Colon (tissue), 2 donors: ENCODE measurements around the gene C11orf91.
"Not testable (repeated sequence)": the region's sequence is repeated elsewhere in the genome, so short reads cannot be mapped to it uniquely, and the experiment has no call there.

Experiments used
- FAIRE-seq: peaks from 2 replicates; lab custom pipeline; 2012; peaks lifted over from hg19 to GRCh38; lab: Jason Lieb, UNC
- donor health status: control.
- donor health status: control.

The C11orf91 gene

GRCh38 chr11:33669598-33670249 is 30.9 kb downstream of the C11orf91 start:
- no peak for FAIRE-seq

GRCh38 chr11:33668951-33669596 is 31.6 kb downstream of the C11orf91 start:
- no peak for FAIRE-seq

- FAIRE-seq: no peak
These were observed 32.2 kb downstream of the C11orf91 start for GRCh38 chr11:33668468-33668825.

- FAIRE-seq: no peak
These were observed 32.7 kb downstream of the C11orf91 start for GRCh38 chr11:33667819-33668467.

GRCh38 chr11:33665350-33666106 is 35.1 kb downstream of the C11orf91 start:
- no peak for FAIRE-seq

GRCh38 chr11:33664827-33665226 is 35.8 kb downstream of the C11orf91 start:
- no peak for FAIRE-seq

- FAIRE-seq: no peak
These were observed 36.5 kb downstream of the C11orf91 start for GRCh38 chr11:33664166-33664565.

- no peak for FAIRE-seq
These were observed 37.5 kb downstream of the C11orf91 start for GRCh38 chr11:33663121-33663520.

GRCh38 chr11:33661526-33661925 is 39.1 kb downstream of the C11orf91 start:
- FAIRE-seq: not testable (repeated sequence)

- FAIRE-seq: no peak
These were observed 39.7 kb downstream of the C11orf91 start for GRCh38 chr11:33660962-33661361.

- FAIRE-seq: no peak
These were observed 41.1 kb downstream of the C11orf91 start for GRCh38 chr11:33659370-33660139.

GRCh38 chr11:33658195-33658900 is 42.3 kb downstream of the C11orf91 start:
- no peak for FAIRE-seq

- no peak for FAIRE-seq
These were observed 42.9 kb downstream of the C11orf91 start for GRCh38 chr11:33657757-33658156.

GRCh38 chr11:33656768-33657167 is 43.9 kb downstream of the C11orf91 start:
- FAIRE-seq: no peak

- no peak for FAIRE-seq
These were observed 44.6 kb downstream of the C11orf91 start for GRCh38 chr11:33655842-33656600.

GRCh38 chr11:33654594-33654993 is 46.0 kb downstream of the C11orf91 start:
- no peak for FAIRE-seq

- FAIRE-seq: no peak
These were observed 47.7 kb downstream of the C11orf91 start for GRCh38 chr11:33652930-33653329.

- no peak for FAIRE-seq
These were observed 48.2 kb downstream of the C11orf91 start for GRCh38 chr11:33652431-33652830.

- FAIRE-seq: no peak
These were observed 48.6 kb downstream of the C11orf91 start for GRCh38 chr11:33651990-33652389.

- no peak for FAIRE-seq
These were observed 49.1 kb downstream of the C11orf91 start for GRCh38 chr11:33651555-33651954.

GRCh38 chr11:33649944-33650343 is 50.7 kb downstream of the C11orf91 start:
- no peak for FAIRE-seq
